GM18499 (cell line): ENCODE measurements around the gene CACNG1.

Experiments used
- ATAC-seq: cut with Tn5 transposase; IDR thresholded peaks from one replicate; pipeline ENCODE4 v1.9.1; 2021; ENCODE audit warnings: moderate number of reproducible peaks; ENCODE audit not compliant: insufficient read depth, unreplicated experiment

CACNG1 gene, protein sequence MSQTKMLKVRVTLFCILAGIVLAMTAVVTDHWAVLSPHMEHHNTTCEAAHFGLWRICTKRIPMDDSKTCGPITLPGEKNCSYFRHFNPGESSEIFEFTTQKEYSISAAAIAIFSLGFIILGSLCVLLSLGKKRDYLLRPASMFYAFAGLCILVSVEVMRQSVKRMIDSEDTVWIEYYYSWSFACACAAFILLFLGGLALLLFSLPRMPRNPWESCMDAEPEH

DNA sequence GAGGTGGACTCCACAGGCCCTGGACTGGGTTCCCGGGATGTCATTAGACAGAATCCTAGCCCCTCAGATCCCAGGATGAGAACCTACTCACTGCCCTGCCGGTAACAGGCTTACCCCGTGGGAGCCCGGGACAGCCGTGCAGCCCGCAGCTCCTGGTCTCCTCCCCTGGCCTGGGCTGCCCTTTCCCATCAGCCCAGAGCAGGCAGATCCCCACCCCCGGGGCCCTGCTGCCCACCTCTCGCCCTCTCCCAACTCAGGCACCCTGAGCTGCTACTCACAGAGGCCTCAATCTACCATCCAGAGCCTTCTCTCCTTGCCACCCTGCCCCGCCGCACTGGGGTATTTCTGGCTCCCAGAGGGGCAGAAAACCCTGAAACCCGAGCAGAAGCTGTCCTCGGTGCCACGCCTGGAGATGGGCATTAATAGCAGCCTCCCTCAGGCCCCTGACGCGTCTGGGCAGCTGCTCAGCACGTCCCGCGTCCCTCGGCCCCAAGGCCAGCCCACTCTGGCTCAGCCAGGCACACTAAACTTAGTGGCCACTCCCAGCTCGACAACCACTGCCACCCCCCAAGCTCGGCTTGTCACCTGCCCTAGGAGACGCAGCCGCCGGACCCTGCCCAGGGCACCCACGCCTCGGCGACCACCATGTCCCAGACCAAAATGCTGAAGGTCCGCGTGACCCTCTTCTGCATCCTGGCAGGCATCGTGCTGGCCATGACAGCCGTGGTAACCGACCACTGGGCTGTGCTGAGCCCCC is at the start of gene CACNG1:
CACNG1 (plus strand) TSS at position 539 of the 757 bp plus-strand sequence; CDS start at position 646, 107 bp downstream.
- no peak for ATAC-seq

DNA sequence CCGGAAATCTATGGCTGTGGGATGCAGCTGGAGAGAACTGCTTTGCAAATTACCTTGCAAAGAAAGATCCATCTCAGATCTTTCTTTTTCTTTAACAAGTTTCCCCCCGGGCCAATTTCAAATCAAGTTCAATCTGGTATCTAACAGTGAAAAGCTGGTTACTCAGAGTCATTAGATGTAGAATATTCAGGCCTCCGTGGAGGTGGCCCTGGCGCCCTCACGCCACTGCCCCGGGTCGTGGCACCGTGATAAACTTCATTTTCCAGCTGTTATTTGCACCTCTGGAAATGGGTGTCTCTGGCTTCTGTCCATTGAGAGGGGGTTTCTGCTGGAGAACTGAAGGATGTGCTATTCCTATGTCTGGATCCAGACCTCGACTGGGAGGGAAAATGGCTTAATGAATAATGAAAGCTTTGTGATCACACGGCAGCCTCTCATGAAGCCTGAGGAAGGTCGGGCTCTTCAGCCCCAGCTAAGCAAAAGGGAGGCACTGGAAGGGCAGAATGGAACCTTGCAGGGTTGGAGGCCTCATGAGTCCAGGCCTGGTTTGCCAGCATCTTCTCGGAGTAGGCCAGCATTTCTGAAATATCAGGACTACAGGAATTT is 49.3 kb upstream of the CACNG1 start:
- ATAC-seq, result no peak

DNA sequence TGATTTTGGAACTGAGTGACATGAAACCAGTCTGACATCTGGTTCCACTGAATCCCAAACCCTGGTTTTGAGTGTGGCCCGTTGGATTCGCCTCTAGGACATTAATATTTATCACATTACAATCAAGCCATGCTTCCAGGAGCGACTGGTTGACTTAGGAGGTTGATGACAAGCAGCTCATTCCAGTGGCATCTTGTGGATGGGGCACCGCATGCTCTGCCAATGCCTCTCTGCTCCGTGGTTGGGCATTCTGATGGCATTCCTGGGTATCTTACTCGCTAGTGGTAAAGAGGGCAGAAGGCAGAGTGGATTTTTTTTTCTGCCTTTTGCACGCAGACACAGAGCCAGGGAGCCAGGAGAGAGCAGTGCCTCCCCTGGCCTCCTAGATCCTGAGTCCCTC is 48.4 kb upstream of the CACNG1 start:
- no peak for ATAC-seq

DNA sequence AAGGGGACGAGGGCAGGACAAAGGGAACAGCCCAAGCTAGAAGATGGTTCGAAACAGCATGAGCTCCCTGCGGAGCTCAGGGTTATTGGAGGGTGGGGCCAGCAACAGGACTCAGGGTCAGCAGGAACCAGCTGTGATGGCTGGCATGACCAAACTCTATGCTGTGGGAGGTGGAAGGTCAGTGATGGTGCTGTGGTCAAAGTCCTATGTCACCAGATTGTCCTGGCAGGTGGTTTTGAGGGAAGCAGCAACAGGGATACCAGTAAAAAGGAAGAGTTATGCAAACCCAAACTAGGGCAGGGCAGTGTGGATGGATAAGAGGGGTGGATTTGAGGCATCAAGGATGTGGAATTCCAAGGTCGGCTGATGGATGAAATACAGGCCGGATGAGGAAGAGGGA is 47.4 kb upstream of the CACNG1 start:
- no peak for ATAC-seq

DNA sequence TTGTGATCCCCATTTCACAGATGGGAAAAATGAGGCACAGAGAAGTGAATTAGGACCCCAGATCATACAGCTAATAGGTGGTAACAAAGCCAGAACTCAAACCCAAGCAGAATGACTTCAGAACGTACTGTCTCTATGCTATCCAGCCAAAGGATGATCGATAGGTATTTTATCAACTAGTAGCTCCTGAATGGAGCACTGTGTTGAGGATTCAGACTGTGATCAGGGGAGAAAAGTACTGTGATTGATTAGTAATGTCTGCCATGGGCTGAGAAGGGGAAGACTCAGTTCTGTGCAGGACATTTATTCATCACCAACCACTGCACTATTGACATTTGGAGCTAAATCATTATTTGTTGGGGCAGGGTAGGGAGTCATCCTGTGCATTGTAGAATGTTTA is 41.1 kb upstream of the CACNG1 start:
- ATAC-seq, result no peak

DNA sequence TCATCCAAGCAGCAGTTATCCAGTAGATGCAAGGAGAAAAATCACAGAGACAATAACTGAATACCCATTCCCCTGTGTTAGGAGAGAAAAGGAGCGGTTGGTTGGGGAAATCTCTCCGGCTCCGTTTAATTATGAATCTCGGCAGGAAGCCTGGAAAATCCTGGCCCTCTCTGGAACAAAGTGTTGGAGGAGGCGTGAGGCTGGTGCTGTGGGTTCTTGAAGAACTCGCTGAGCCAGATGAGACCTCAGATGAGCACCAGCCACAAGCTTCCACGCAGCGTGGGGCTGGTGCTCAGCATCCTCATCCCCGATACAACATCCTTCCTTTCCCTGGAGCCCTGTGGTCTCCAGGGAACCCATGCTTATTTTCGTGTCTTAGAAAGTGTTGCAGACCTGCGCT is 40.2 kb upstream of the CACNG1 start:
- no peak for ATAC-seq

DNA sequence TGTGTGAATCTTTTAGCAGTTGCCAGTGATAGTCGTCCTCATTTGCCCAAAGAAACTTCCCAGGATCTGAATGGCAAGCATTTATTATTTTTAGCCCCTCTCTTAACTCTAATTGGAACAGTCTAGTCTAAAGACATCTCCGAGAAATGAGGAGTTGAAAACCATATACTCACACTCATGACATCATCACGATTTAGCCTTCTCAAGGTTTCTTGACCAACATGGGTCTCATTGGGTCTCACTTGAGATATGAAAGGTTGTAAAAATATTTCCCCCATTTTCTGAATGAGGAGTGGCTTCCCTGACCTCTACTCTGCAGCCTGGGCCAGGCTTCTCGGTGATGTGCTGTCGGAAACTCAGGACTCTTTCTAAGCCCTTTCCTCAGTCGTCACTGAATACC is 37.1 kb upstream of the CACNG1 start:
- ATAC-seq, result no peak

DNA sequence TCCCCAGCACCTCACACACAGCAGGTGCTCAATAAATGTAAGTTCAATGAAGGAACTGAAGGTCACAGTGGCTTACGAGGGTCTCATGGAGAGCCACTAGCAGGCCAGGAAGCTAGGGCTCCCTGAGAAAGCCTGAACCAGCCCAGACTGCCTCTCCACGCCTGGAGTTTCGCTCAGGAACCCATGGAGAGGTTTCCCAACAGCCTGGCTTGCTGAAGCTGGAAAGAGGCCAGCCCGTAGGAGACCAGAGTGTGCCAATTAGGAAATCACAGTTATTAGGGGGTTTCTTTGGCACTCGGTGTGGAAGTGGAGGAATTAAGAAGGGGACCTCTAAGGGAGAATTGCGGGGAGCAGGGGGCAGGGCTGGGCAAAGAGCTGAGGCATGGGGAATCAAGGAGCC is 36.3 kb upstream of the CACNG1 start:
- no peak for ATAC-seq

DNA sequence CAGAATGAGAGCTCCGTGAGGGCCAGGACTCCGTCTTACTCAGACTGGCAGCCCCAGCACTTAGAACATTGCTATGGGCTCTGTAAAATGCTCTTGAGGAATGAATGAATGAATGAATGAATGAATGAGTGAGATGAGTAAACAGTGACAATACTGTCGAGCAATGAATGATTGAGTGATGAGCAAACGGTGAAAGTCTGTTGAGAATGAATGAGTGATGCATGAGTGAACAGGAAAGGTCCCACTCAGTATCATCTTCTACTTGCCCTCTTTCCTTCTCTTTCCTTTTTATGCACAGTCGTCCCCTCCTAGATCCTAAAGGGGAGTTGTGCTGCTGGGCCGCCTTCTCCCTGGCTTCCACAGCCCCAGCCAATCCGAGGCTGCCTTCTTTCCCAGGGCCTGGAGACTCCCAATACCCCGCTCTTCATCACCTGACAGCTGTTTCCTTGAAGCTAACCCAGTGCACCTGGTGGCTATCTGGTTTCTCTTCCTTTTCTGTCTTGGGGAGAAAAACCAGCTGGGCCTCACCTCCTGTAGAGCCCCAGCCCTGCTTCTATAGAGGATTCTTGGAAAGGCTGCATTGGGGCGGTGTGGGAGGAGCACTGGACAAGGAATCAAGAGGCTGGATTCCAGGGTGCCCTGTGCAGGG is 32.7 kb upstream of the CACNG1 start:
- no peak for ATAC-seq

DNA sequence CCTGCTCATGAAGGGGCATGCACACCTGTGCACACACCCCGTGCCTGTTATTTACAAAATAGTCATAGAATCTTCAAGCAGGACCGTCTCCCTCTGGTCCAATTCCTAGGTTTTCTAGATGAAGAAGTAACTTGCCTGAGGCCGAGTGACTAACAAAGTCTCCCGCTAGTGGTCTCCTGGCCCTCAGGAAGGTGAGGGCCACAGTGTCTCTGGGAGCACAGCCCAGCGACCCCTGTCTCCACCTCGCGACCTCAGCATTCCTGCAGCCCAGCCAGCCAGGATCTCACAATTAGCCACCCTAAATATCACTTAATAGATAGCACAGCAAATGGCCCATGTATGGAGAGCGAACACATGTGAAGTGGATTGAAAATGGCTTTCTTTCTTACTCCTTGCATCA is 30.5 kb upstream of the CACNG1 start:
- ATAC-seq, result no peak

DNA sequence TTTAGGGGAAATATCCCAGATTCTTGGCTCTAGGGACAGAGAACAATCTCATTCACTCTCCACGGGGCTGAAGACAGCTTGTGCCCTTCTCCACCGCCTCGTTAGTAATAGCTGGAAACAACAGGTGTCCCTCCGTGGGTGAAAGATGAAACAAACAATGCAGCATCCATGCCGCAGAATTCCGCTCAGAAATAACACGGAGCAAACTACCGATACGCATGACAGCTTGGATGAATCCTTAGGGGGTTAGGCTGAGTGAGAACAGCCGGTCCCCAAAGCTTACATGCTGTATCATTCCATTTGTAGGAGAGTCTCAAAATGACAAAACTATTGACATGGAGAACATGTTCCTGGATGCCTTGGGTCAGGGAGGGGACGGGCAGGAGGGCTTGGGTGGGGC is 29.4 kb upstream of the CACNG1 start:
- no peak for ATAC-seq

DNA sequence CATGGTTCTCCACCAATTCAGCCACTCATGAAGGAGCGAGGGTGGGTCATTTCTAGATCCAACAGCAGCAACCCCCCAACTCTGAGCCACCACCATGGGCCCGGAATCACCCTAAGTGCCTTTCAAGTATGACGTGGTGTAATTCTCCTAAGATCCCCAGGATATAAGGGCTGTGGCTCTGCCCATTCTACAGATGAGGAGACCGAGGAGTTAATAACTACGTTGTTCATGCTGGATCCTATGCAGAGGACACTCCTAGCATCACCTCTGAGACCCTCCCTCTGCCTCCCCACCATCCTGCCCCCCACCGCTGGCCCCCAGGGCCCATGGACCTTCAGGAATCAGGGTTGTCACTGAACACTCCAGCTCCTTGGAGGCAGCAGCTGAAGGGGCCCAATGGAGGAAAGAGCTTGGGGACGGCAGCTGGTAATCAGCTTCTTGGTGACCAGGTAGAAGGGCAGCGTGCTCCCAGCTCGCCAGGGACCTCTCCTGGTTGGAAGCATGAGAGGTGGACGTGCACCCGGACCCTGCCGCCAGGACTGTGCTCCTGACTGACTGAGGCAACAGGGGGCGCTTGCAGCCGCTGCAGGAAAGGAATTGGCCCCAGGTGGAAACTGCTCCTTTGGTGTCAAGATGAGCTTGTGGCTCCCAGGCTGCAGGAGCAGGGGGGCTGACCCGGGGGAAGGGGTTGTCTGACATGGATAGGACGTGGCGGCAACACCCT is 28.2 kb upstream of the CACNG1 start:
- no peak for ATAC-seq

DNA sequence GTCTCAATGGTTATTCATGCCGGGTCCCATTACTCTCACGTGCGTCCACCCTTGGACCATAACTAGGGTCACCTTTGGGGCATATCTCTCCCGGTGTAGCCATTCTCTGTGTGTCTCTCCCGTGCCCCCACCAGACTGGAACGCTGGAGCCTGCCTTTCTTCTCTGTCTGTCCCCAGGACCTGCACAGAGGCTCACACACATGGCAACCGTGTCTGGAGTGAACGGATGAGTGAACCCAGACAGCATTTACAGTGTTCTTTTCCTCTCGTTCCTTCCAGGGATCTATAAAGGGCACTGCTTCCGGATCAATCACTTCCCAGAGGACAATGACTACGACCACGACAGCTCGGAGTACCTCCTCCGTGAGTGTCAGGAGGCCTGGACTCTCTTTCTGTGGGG is 26.4 kb upstream of the CACNG1 start:
- ATAC-seq, result no peak

DNA sequence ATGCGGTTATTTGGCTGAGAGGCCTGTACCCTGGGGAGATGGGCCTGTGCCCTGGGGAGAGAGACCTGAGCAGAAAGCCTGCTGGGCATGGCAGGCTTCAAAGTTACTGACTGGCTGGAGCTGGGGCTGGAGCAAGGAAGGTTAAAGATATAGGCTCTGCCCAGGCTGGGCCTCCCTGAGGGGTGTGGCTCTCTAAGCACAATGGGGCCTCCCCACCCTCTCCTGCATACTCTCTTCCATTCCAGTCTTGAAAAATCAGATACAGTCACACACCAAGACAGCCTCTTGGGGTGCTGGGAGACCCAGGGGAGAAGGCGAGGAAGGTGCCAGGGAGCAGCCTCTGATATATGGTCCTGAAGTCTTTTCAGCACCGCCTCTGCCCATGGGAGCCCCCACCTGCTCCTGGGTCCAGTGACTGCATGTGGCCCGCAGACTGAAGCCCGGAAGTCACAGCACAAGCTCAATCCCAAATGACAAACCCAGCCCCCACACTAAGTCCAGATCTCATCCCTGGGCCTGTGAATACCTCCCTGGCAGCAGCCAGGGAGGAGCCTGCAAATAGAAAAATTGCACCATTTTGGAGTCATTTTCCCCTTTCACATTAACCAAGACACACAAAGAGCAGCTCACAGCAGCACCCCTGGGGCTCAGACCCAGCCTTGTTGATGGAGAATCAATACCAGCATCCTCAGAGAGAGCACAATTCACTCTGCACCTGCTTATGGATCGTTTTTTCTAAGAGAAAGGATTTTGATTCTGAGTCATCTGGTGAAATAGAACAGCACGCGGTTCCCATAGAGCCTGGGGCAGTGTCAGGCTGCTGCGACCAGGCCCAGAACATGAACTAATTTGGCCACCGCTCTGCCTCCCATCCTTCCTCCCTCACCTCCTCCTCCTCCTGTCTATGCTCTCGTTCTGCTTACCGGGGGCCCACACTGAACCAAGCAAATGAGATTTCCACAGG is 25.6 kb upstream of the CACNG1 start:
- no peak for ATAC-seq

DNA sequence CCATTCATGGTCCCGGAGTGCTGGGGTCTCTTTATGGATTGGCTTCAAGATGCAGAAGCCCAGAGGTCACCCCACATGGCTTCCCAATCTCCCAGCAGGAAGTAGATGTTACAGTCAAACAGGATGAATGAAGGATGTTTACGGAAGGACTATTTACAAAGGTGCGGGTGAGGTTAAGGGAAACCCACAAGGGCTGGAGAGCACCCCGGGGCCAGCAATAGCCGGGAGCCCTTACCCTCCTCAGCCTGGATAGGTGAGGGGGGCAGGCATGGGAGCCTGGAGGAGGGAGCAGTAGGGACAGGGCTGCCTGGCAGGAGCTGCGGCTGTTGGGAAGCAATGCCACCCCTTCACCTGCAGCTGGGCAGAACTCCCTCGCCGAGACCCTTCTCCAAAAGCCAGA is 24.5 kb upstream of the CACNG1 start:
- ATAC-seq, result no peak

DNA sequence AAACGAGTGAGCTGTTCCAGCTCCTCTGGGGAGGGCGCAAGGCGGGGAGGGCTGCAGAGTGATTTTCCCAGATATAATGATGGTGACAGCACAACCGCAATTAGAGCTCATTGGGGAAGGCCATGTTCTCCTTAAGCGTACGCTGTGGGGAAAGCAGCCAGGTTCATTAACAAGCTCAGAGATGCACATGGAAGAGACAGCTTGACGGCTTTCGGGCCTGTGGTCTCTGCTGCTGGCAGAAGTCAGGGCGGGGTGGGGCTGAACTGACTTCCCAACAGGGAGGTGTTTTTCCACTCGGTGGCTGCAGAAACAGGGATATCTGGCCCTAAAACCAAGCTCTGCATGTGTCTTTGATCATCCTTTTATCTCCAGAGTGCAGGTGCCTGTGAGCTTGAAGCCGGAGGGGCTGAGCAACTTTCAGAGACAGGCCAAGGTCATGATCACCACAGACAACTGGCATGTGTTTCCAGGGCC is 24.0 kb upstream of the CACNG1 start:
- ATAC-seq, result no peak

DNA sequence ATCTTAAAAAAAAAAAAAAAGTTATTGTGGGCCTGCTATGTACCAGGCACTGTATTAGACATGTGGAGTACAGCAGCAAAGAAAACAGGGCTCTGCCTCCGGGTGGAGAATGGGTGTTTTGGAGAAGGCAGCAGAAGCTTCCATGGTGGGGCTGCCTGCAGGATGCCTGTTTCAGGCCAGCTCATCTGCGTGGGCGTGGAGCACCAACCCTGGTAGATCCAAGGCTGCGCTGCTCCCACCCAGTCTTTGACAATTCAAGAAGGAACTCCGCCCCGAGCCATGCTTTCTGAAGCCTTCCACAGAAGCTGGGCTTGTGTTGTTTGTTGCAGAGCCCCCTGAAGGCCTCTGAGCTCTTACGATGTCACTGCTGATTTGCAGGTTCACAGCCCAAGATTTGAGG is 23.2 kb upstream of the CACNG1 start:
- ATAC-seq, result no peak

DNA sequence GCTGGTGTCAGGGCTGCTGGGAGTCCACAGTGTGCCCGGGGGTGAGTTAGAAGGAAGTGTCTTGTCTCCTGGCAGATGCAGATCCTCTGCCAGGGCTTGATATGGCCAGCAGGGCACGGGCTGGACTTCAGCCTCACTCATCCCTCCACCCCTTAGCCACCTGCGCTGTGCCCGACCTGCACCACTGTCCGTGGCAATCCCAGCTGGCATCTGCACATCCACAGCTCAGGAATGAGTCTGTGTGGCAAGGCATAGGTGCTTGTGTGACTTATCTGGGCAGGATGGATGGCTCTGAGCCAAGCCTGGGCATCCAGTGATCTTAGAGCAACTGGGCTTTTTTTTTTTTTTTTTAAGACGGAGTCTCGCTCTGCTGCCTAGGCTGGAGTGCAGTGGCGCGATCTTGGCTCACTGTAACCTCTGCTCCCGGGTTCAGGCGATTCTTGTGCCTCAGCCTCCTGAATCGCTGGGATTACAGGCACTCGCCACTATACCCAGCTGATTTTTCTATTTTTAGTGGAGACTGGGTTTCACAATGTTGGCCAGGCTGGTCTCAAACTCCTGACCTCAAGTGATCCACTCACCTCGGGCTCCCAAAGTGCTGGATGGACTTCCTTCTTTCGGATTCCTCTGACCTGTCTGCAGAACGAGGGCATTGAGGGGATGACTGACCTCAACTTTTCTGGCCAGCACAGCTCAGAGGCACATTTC is 22.5 kb upstream of the CACNG1 start:
- ATAC-seq, result no peak

DNA sequence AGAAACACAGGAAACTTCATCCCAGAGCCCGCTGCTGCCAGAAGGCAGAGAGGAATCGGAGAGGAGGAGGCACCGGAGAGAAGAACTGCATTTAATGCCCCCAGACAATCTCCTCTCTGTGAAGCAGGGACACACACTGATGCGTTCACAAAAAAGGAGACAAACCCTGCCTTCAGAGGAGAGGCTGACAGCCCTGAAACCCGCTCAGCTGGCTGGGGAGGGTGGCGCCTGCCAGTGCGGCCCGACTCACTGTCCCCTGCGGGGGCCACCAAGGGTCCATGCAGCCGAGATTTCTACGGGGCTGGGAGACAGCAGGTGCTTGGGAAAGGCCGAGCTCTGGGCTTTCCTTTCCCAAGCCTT is 21.9 kb upstream of the CACNG1 start:
- ATAC-seq, result no peak
